SU-DHL-6 (cell line): ENCODE data around the gene CASK.

Experiments used
- CTCF ChIP-seq: fragments of 200-600 bp; sonication (generic); IDR thresholded peaks from one replicate; pipeline ENCODE4 v1.5.1; 2017; ENCODE audit warnings: antibody characterized with exemption, mild to moderate bottlenecking, low read length, moderate library complexity; ENCODE audit not compliant: insufficient read depth, poor library complexity, severe bottlenecking
- EZH2phosphoT487 ChIP-seq: fragments of 200-600 bp; sonication (generic), shearing (Covaris generic); conservative IDR thresholded peaks from 2 replicates; pipeline ENCODE4 v1.6.1; 2018; ENCODE audit warnings: mild to moderate bottlenecking, antibody characterized with exemption, low read length, moderate library complexity, mixed read lengths

GRCh38 chrX:41705042-41705441 lies 218.3 kb downstream of the CASK start:
- TF ChIP-seq CTCF = no peak
- no peak for TF ChIP-seq EZH2phosphoT487
